HG02571 (cell line): ENCODE results near the gene ANKRD11.
"Not testable (repeated sequence)": the region's sequence is repeated elsewhere in the genome, so short reads cannot be mapped to it uniquely, and the experiment has no call there.

Experiments used
- ATAC-seq: cut with Tn5 transposase; IDR thresholded peaks from one replicate; pipeline ENCODE4 v1.9.1; 2021; ENCODE audit warnings: mild to moderate bottlenecking, moderate library complexity; ENCODE audit not compliant: unreplicated experiment

The ANKRD11 gene

GRCh38 chr16:89257281-89257731 is 233.1 kb downstream of the ANKRD11 start:
- ATAC-seq = no peak

GRCh38 chr16:89256651-89257254 is 233.6 kb downstream of the ANKRD11 start:
- ATAC-seq = no peak

- ATAC-seq = no peak
Observed at GRCh38 chr16:89253548-89254287, 236.6 kb downstream of the ANKRD11 start.

- ATAC-seq = no peak
Observed at GRCh38 chr16:89248196-89248982, 242.0 kb downstream of the ANKRD11 start.

GRCh38 chr16:89247734-89248075 is 242.7 kb downstream of the ANKRD11 start:
- not testable (repeated sequence) for ATAC-seq

- no peak for ATAC-seq
Observed at GRCh38 chr16:89246903-89247733, 243.2 kb downstream of the ANKRD11 start.

GRCh38 chr16:89246383-89246902 is 243.9 kb downstream of the ANKRD11 start:
- ATAC-seq = no peak

GRCh38 chr16:89244754-89245153 is 245.6 kb downstream of the ANKRD11 start:
- ATAC-seq = no peak

- ATAC-seq = not testable (repeated sequence)
Observed at GRCh38 chr16:89244264-89244663, 246.1 kb downstream of the ANKRD11 start.

- ATAC-seq = no peak
Observed at GRCh38 chr16:89243664-89244063, 246.7 kb downstream of the ANKRD11 start.

- ATAC-seq = no peak
Observed at GRCh38 chr16:89242795-89243200, 247.6 kb downstream of the ANKRD11 start.

- ATAC-seq = no peak
Observed at GRCh38 chr16:89241187-89242007, 249.0 kb downstream of the ANKRD11 start.

GRCh38 chr16:89237733-89238132 is 252.6 kb downstream of the ANKRD11 start:
- no peak for ATAC-seq

GRCh38 chr16:89233678-89234490 is 256.5 kb downstream of the ANKRD11 start:
- ATAC-seq = no peak

- no peak for ATAC-seq
Observed at GRCh38 chr16:89232107-89232506, 258.3 kb downstream of the ANKRD11 start.

GRCh38 chr16:89230255-89230654 is 260.1 kb downstream of the ANKRD11 start:
- ATAC-seq = no peak

- no peak for ATAC-seq
Observed at GRCh38 chr16:89224665-89225064, 265.7 kb downstream of the ANKRD11 start.

GRCh38 chr16:89222931-89223330 is 267.4 kb downstream of the ANKRD11 start:
- no peak for ATAC-seq

- no peak for ATAC-seq
Observed at GRCh38 chr16:89221604-89222003, 268.8 kb downstream of the ANKRD11 start.
